HG03432 (cell line): Measurements from ENCODE around the gene MAPK10.
A peak's percentile ranks its signal among the peaks of the same experiment; 100 is the strongest.
"Not testable (repeated sequence)": the region's sequence is repeated elsewhere in the genome, so short reads cannot be mapped to it uniquely, and the experiment has no call there.

Experiments used
- ATAC-seq: cut with Tn5 transposase; IDR thresholded peaks from one replicate; pipeline ENCODE4 v1.9.1; 2021; ENCODE audit warnings: mild to moderate bottlenecking, moderate library complexity; ENCODE audit not compliant: unreplicated experiment

Gene MAPK10

DNA sequence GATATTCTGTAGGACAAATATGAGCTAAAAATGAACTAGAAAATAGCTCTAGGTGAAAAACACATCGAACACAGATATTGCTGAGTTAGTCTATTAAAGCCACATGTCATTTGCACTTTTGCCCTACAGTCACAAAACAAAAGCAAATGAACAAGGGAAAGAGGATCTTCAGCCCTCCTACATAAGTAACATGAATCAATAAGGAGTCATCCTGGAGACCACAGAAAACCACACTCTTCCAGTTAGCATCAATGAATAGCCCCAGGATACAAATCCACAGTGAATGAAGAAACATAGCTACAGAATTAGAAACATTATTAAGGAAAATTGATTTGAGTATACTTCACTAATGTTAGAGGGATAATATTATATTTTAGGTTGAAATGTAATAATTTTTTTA lies 311.4 kb downstream of the MAPK10 start:
- no peak for ATAC-seq

DNA sequence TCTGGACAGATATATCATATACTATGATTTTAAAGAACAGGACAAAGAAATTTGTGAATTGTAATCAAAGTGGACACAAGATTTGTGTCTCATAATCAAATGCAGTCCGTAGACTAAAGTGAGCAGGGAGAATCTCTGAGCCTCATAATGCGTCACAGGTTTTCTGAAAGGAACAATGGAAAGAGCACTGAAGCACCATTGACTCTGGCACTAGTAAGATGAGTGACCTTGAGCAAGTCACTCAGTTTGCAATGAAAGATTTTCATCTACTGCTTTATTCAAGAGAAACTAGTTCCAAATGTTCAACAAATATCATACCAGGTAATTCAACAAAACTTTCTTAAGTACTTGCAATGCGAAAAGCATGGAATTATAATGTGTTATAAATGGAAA lies 315.3 kb downstream of the MAPK10 start:
- no peak for ATAC-seq

DNA sequence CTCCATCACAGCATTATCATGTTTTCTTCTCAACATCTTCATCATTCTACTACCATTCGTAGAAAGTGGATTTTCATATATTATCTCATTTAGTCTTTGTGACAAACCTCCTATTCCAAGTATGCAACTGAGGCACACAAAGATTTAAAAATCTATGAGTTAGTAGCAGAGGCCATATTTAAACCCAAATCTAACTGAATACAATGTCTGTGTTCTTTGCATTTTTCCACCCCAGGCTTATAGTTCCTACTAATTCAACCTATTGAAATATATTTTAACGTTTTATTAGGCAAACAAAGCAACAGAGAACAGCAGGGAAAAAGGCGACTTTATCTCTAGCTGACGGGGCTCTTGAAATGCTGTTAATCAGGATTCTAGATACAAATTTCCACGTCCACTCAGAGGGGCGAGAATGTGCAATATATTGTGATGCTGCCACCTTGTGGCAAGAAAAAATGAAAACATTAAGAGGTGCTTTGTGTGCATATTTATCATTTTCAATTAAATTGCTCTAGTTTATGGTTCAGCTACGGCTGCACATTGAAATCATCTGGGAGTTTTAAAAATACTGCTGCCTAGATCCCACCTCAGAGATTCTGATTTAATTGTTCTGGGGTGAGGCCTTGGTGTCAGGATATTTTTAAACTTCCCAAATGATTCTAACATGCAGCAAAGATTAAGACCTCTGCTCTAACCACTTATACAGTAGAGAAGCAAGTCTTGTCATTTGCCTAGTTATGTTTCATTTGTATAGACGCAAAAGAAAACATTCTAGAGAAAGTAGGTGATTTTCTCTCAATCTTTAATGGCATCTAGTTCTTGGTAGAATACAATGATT lies 315.9 kb downstream of the MAPK10 start:
- peak; percentile 68 for ATAC-seq

DNA sequence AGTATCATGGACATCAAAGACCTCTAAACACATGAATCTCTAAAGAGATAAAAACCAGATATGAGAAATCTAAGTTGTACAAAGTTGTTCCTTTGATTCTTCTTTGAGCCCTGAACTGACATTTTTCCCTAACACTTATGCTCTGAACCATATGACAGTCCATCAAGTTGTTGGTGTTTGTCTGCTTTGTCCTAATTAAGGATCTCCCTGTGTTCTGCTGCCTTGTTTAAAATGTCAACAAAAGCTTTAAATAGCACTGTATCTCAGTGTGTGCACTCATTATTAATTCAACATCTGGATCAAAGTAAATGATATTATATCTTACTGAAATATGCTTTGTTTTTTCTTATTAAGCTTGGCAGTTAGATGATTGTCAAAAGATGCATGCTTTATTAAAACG lies 321.8 kb downstream of the MAPK10 start:
- no peak for ATAC-seq

DNA sequence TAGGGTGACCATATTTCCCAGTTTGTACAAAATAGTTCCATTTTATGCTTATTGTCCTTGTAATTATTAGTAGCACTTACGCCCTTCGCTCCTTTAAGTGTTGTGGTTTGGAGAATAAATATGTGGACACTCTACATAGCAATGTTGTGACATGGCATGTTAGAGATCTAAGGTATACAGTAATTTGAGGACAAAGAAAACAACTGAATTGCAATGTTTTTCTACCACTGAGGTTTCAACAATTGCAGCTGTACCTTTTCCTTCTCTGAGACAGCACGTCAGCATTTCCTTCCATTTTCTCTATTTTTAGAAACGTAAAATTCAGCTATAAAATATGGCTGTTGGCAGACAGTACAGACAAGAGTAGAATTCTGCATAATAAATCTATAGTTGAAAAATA lies 323.1 kb downstream of the MAPK10 start:
- ATAC-seq: no peak

DNA sequence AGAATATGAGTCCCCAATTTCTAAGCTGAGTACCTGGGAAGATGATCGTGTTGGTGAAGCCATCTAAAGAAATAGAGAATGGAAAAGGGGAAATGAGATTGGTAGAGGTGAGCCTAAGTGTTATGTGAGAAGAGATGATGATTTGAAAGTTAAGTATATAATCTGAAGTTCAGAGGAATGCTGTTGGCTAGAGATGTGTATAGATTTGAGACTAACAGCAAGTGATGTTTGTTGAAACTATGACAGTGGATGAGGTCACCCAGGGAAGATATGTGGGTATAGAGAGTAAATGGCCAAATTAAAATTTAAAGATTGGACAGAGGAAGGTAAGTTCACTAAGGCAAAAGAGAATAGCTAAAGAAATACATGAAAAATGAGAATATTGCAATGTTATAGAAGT lies 324.2 kb downstream of the MAPK10 start:
- no peak for ATAC-seq

DNA sequence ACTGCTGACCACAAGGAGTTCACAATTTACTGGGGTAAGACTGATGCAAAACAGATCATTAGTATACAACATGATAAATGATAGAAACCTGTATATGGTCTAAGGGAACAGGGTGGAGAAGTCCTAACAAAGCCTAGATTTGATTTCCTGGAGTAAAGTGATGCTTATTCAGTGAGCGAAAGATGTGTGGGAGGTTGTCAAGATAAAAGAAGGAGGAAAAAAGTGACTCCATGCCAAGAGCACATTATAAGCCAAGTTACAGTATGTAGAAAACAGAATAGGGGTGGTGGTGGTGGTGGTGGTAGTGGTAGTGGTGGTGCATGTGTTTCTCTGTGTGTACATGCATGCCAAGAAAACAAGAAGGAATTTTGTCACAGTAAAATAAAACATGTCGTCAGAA lies 325.2 kb downstream of the MAPK10 start:
- no peak for ATAC-seq

DNA sequence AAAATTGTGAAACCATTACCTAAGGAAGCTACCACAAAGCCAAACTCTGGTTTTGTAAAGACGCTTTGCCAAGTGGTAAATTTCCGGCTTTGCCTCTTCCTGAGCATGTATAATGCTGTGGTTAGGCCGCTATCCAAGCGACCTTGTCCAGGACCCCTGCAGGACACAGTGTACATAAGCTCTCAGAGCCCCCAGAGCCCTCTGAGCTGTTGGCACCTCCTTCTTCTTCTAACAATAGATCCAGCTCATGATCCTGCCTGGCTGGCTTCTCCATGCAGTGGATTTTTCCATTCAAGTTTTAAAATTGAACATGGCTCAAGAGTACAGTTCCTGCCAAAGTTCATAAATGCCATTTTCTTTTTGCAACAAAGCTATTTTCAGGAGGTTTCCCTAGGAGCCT lies 326.7 kb downstream of the MAPK10 start:
- no peak for ATAC-seq

DNA sequence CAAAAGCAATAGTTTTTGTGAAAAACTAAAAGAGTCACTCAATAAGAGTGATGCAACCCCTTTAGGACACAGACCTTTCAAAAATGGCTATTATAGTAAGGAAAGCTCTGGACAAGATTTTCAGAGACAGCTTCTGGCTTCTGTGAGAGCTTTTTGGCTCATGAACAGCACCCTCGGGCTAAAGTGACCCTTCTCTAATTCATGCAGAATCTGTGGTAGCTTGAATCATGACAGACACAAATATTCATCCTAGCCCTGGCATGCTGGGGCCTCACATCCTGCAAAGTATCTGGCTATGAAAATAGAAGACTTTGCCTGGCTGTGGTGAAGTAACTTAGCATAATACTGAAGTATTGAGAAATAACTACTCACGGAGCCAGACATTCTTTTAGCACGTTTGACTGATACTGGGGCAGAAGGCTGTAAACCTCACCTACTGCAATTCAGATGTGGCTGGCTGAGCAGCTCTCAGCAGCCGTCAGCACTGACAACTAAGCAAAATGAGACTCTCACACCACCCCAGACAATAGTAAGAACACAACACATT lies 327.3 kb downstream of the MAPK10 start:
- ATAC-seq: no peak

DNA sequence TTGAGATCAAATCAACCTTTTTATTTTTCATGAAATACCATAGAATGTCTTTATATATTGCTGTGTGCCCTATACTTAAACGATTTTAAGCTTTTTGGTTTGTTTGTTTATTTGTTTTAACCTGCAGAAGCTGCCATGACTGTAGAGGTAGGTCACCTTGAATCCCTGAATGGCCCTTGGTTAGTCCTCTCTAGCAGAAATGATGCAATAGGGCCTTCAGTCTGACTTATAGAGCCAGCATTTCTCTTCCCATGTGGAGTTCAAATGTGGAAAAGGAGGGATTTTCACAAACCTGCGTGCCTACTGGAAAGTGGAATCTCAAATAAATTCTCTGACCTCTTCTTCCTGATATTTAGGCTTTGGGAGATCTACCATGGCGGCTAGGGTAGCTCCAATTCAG lies 327.9 kb downstream of the MAPK10 start:
- ATAC-seq: no peak

DNA sequence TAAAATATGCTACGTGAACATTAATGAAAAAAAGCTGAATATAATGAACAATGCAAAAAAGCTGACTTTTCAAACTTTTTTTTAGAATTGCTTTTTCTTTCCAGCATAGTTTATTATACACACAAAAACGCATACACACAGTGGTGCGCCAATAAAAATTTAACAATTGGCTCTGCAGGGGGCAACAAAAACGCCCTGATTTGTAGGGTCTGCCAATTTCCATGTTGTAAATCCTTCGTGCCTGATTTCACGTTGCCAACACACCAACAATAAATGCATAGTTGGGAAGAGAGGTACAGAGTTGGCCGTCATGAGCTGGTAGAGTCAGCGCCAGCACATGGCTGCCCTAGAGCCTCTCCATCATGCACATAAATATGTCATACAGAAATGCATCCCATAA lies 333.1 kb downstream of the MAPK10 start:
- no peak for ATAC-seq

DNA sequence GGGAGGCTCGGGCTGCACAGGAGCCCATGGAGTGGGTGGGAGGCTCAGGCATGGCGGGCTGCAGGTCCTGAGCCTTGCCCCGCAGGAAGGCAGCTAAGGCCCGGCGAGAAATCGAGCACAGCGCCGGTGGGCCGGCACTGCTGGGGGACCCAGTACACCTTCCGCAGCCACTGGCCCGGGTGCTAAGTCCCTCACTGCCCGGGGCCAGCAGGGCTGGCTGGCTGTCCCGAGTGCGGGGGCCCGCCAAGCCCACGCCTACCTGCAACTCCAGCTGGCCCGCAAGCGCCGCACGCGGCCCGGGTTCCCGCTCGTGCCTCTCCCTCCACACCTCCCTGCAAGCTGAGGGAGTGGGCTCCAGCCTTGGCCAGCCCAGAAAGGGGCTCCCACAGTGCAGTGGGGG lies 338.2 kb downstream of the MAPK10 start:
- not testable (repeated sequence) for ATAC-seq

DNA sequence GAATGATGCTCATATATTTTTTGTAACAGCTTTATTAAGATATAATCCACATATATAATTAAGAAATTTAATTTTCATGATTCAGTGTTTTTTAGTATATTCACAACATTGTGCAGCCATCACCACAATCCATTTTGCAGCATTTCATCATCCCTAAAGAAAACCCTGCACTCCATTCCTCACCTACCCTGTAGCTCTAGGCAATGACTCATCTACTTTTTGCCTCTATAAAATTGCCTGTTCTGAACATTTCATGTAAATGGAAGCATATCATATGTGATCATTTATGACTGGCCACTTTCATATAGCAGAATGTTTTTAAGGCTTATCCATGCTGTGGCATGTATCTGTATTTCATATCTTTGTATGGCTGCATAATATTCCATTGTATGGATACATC lies 339.9 kb downstream of the MAPK10 start:
- no peak for ATAC-seq

DNA sequence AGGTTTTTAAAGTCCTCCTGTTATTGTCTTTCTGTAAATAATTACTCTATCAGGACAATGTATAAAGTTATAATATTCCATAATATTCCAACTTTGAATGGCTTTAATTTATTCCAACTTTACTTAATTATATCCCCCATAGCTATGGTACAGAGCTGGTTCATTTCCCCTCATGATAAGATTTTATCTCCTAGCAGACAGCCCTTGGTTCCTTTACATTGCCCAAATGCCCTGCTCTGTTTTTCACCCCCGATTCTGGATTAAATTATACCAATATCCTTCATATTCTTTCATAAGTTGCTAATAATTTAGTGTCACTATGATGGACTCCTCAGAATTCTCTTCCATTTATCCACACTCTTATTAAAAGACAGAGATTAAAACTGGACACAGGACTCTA lies 340.5 kb downstream of the MAPK10 start:
- no peak for ATAC-seq

DNA sequence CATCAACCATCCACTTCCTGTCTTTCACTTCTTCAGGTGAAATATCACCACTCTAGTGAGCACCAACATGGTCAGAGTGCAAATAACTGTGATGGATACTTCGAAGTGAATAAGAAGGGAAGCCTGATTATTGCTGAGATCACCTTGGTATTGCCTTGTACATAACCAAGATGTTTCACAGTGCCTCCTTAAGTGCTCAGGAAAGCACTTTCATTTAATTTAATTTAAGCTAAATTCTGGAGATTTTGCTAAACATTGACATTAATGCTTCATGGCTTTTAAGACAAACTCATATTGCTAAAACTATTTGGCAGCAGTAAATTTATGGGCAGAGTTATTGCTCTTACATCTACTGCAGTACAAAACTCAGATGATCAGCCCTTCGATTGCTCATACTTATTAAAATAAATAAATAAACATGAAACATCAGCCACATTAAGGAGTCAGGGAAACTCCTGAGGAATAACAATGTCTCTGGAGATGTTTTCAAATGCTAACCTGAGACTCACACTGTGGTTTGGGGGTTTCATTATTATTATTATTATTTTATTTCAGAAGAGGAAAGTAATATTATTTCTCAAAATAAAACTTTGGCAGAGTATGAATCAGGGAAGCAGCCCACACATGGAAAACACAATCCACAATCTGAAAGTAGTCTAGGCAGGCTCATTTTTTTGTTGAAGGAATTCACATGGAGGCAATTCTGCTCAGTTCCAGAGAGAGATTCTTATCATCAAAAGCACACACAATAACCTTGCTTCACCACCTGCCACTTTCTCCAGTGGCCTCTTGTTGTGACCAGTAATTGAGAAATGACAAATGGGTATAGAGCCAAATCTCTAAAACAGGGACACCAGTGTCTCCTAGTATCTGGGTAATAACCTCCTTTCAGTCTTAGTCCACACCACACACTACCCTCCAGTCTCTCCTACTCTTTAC lies 344.2 kb downstream of the MAPK10 start:
- ATAC-seq: no peak

DNA sequence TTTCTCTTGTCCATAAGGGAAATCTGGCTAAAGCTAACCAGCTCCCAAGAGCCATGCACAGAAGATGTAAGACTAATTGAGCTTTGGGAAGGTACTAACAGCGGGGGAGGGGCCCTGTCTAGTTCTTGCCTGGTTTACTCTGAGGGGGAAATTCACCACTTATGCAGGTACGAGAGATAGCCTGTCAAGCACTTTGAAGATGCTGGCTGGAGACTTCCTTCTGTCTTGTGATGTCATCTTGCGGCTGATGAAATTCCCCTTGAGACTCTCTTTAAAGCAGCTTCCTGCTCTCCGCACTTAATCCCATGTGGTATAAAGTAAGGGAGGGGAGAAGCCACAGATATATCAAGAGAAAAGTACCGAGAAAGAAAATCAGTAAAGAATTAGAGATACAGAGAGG lies 345.3 kb downstream of the MAPK10 start:
- ATAC-seq: peak; percentile 95

DNA sequence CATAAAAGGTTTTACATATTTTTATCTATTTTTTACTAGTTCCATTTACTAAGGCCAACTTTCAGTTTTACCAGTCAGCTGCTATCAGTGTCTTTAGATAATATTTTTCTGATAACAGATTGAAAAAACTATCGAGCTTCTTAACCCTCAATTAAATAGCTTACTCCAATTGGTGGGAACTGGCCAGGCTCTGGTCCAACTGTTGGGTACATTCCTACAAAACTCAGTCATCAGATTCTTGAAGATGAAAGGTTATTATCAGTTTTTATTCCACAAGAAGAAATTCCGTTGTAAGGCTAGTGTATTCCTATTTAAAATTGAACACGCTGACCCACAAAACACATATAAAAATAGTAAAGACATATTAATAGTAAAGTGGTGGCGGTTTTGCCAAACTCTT lies 346.2 kb downstream of the MAPK10 start:
- no peak for ATAC-seq

DNA sequence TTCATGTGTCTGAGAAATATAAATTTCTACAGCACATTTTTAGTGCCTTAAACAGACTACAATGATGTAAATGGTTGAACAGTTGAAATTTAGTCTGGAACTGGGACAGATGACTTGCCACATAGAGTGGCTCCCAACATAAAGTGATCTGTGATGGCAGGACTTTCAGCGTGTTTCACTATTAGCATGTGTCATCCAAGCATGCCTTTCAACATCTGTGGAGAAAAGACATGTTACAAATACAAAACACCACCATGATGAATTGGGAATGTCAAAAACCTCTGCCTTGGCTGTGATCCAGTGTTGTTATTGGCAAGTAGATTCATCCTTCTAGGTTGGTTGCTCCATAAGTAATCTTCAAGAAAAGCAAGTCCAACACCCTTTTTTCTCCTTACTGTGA lies 348.7 kb downstream of the MAPK10 start:
- ATAC-seq: no peak

DNA sequence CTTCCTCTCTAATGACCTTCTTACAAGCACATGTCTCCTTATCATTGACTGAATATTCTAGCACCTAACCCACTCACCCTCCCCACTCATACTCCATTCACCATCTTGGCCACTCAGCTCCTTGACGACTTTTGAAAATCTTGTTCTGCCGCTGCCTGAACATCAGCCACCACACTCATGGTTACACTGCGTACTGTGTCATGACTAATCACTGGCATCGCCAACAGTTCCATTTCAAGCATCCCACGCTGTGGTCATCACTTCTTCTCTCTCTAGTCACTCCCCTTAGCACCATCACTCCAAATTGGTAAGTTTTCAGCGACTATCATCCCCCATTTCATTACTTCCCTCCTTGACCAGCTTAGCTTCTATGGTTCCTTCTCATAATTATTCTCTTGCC lies 352.8 kb downstream of the MAPK10 start:
- ATAC-seq: no peak

DNA sequence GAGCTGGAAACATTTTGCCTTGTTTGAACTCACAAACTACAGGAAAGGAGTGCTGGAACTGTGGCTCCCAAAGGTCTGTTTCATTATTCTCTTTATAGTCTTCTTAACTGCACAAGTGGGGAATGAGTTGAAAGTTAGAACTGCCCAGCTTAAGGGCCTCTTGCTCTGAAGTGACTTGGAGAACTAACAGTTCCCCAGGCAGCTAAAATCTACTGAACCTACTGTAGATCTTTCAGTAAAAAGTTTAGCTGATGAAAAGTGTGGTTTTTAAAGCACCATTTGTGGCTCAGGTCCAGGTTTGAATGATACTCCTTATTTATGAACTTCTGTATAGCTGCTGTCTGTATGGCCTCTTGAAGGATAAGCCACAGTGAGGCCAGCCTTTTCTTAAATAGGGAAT lies 353.8 kb downstream of the MAPK10 start:
- ATAC-seq: no peak

DNA sequence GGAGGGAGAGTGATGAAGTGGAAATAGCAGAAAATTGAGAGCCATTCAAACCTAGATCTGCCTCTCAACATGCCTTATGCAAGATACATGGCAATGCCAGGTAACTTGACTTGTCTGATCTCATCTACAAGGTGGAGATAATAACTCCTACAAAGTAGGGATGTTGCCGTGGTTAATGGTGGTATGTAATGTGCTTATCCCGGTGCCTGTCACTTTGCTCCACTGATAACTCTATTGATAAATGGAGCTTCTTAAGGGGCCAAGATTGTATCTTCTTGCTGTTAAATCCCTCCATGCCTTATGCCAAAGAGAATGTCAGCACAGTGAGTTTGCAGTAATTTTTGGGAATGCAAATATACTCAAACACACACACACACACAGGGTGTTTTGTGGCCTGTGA lies 355.8 kb downstream of the MAPK10 start:
- no peak for ATAC-seq

DNA sequence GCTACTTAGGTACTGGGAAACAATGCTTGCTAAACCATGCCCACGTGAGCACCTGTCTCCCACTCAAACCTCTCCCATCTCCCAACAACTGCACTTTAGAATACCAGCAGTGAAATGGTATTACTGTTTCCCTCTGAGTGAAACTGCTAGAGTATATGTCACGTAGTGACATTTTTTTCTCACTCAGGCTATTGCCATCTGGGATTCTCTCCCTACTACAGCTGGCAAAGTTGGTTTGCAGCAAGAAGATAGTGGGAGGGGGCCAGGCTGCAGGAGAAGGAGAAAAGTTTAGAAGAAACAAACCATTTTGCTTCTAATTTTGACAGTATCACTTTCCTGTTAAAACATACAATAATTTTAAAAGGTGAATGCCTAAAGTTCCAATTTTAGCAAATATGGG lies 358.3 kb downstream of the MAPK10 start:
- no peak for ATAC-seq
